ENCODE data around the gene C9orf85. TPM values are rescaled to one million over a fixed set of nuclear protein-coding genes. Genes with fewer than 3 reads are reported as not detected.

The C9orf85 gene
- total and polyA plus RNA-seq, 8 donors = 2.2 to 68.3 (median 8.4) TPM

DNA sequence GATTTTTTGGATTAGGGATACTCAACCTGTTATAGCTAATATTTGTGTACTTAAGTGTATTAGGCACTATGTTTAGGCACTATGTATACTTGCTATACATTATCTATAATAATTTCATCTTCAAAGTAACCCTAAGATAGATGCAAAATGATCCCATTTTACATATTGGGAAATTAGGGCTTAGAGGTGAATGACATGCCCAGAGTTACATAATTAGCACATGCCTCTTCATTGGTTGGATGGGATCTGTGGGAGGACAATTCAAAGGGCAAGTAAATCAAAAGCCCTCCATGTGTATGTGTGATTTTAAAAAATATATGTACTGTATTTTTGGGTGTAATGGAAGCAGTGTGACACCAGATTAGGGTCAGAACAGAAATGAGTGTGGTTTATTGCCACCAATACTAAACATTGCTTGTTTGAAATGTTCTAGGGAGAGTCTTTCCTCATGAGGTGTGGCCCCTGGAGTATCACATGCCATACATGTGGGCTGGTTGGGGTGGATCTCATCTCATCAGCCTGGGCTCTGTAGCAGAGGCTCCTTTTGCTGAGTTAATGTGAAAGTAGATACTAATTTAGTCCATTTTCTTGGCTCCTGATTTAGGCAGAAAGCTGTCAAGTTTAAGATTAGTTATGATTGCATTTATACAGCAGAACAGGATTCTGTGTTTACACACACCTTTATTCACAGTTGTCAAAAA lies 5.5 kb downstream of the C9orf85 start:
- TF ChIP-seq EP300 (IDR thresholded peaks at IDR 0.05) (no peak), POLR2A (IDR thresholded peaks at IDR 0.05) (no peak), POLR2AphosphoS5 (IDR thresholded peaks at IDR 0.05) (no peak)
- TF ChIP-seq, protein P1, sequence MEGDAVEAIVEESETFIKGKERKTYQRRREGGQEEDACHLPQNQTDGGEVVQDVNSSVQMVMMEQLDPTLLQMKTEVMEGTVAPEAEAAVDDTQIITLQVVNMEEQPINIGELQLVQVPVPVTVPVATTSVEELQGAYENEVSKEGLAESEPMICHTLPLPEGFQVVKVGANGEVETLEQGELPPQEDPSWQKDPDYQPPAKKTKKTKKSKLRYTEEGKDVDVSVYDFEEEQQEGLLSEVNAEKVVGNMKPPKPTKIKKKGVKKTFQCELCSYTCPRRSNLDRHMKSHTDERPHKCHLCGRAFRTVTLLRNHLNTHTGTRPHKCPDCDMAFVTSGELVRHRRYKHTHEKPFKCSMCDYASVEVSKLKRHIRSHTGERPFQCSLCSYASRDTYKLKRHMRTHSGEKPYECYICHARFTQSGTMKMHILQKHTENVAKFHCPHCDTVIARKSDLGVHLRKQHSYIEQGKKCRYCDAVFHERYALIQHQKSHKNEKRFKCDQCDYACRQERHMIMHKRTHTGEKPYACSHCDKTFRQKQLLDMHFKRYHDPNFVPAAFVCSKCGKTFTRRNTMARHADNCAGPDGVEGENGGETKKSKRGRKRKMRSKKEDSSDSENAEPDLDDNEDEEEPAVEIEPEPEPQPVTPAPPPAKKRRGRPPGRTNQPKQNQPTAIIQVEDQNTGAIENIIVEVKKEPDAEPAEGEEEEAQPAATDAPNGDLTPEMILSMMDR (IDR thresholded peaks at IDR 0.05) = no peak
- no peaks in the 10 kb centered on the region for H3K27me3 ChIP-seq
- H3K4me3 ChIP-seq = no peak overlapping the region
- intact Hi-C loops (cut with DNase I; ENCODE audit: low total_unique reads) = no loop called here
- peaks cover 0 to 5% (median 3%) of the 10 kb centered on the region in 4 donors for H3K36me3 ChIP-seq
- H3K27ac ChIP-seq = no peak overlapping the region
- H3K4me1 ChIP-seq = peaks cover 8 to 36% (median 15%) of the 10 kb centered on the region in 4 donors
- DNase-seq = no peak
- no peaks in the 10 kb centered on the region for H3K9me3 ChIP-seq

DNA sequence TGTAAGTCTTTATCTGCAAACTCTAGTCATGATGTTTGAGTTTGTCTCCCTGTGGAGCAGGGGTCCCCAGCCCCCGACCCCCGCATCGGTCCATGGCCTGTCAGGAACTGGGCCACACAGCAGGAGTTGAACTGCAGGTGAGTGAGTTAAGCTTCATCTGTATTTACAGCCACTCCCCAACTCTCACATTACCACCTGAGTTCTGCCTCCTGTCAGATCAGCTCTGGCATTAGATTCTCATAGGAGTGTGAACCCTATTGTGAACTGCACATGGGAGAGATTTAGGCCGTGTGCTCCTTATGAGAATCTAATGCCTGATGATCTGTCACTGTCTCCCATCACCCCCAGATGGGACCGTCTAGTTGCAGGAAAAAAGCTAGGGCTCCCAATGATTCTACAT lies 7.0 kb downstream of the C9orf85 start:
- Histone ChIP-seq H3K27me3 (no peaks in the 10 kb centered on the region), H3K9me3 (no peaks in the 10 kb centered on the region), H3K4me1 (peaks cover 0 to 22% (median 3%) of the 10 kb centered on the region in 4 donors), H3K27ac (no peak overlapping the region), H3K36me3 (peaks cover 0 to 11% (median 4%) of the 10 kb centered on the region in 4 donors), H3K4me3 (no peak overlapping the region)
- DNase-seq = no peak
- no peak for TF ChIP-seq POLR2AphosphoS5 (IDR thresholded peaks at IDR 0.05)
- TF ChIP-seq, protein P1 (IDR thresholded peaks at IDR 0.05) = no peak
- no peak for TF ChIP-seq POLR2A (IDR thresholded peaks at IDR 0.05)
- no peak for TF ChIP-seq EP300 (IDR thresholded peaks at IDR 0.05)
- 89 to 95% (median 92%) methylated on average over 5 of the region's 5 CpGs for WGBS, 5 donors
- intact Hi-C loops (cut with DNase I; ENCODE audit: low total_unique reads) = no loop called here

DNA sequence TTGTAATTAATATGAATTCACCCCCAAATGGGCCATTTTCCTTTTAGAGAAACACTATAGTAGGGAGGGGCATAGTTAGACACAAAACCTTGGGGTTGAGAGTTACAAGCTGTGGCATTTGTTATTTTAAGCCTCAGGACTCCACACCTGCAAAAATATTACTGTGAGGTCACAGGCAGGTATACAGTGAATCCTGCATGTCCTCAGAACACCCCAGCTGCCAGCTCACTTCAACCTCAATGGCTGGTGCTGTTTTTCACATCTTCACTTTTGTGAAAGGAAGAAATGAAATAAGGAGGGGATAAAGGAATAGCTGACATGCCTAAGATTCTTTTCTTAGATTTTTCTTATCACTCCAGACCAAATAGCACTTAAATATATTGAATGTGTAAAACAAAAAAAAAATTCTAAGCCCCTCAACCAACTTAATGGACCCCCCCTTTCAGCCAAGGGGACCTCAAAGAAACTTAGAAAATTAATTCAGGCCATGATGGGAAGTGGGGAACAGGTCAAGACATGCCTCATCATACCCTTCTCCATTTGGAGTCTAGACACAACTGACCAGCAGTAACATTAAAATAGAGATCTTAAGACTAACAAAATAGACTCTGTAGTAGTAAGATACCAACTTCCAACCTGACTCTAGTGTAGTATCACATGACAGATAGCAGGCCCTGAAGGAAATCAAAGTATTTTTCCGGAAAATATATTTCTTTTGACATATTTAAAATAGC lies 9.2 kb downstream of the C9orf85 start:
- intact Hi-C loops (cut with DNase I; ENCODE audit: low total_unique reads) = no loop called here
- H3K36me3 ChIP-seq = peaks cover 0 to 11% (median 4%) of the 10 kb centered on the region in 4 donors
- H3K27ac ChIP-seq = no peak overlapping the region
- WGBS, 5 donors = 72 to 95% (median 89%) methylated on average over 1 of the region's 1 CpG
- H3K4me1 ChIP-seq = peaks cover 0 to 23% (median 0%) of the 10 kb centered on the region in 4 donors
- H3K4me3 ChIP-seq = no peak overlapping the region
- TF ChIP-seq POLR2A (IDR thresholded peaks at IDR 0.05) = no peak
- TF ChIP-seq POLR2AphosphoS5 (IDR thresholded peaks at IDR 0.05) = no peak
- TF ChIP-seq, protein P1 (IDR thresholded peaks at IDR 0.05) = no peak
- H3K27me3 ChIP-seq = no peaks in the 10 kb centered on the region
- no peak for DNase-seq
- H3K9me3 ChIP-seq = no peaks in the 10 kb centered on the region

- no peaks in the 10 kb centered on the region for H3K9me3 ChIP-seq
- H3K36me3 ChIP-seq = peaks cover 0 to 11% (median 4%) of the 10 kb centered on the region in 4 donors
- no peak for DNase-seq
- H3K4me1 ChIP-seq = peaks cover 0 to 17% (median 0%) of the 10 kb centered on the region in 4 donors
- intact Hi-C loops (cut with DNase I; ENCODE audit: low total_unique reads) = no loop called here
- H3K27me3 ChIP-seq = no peaks in the 10 kb centered on the region
- TF ChIP-seq EP300 (IDR thresholded peaks at IDR 0.05) = no peak
- H3K4me3 ChIP-seq = no peak overlapping the region
- no peak overlapping the region for H3K27ac ChIP-seq
Measured at GRCh38 chr9:71921190-71921814, 9.9 kb downstream of the C9orf85 start.

Measured in stomach (tissue), 9 donors.